Right lobe of liver (tissue), 4 donors: ENCODE data around the gene GLE1.

Experiments
- CTCF ChIP-seq, 4 donors: fragments of 200-600 bp in 3 of 4; fragments of 450-650 bp in 1 of 4; IDR thresholded peaks; one replicate each; pipeline versions ENCODE4 v1.5.1 to v1.8.0; 2016 to 2022; ENCODE audit warnings: antibody characterized with exemption in 4 of 4, mild to moderate bottlenecking in 2 of 4
- POLR2A ChIP-seq: fragments of 450-650 bp; IDR thresholded peaks from one replicate; pipeline ENCODE4 v1.6.1; 2017; ENCODE audit warnings: antibody characterized with exemption, mild to moderate bottlenecking
- donor health status: DM: no; HTN: no; CAD: no.
- donor health status: DM: no; HTN: no; CAD: no.
- donor health status: DM: no; HTN: yes; CAD: no.

GRCh38 chr9:128473104-128473503 is 31.4 kb upstream of the GLE1 start:
- TF ChIP-seq CTCF (IDR thresholded peaks at IDR 0.05), result no peak
- TF ChIP-seq POLR2A, result no peak
